HG02981 (cell line): ENCODE measurements around the gene ASXL2.

ENCODE experiments used
- ATAC-seq: cut with Tn5 transposase; IDR thresholded peaks from one replicate; pipeline ENCODE4 v1.9.1; 2021; ENCODE audit warnings: mild to moderate bottlenecking, moderate library complexity; ENCODE audit not compliant: unreplicated experiment

ASXL2 gene

DNA sequence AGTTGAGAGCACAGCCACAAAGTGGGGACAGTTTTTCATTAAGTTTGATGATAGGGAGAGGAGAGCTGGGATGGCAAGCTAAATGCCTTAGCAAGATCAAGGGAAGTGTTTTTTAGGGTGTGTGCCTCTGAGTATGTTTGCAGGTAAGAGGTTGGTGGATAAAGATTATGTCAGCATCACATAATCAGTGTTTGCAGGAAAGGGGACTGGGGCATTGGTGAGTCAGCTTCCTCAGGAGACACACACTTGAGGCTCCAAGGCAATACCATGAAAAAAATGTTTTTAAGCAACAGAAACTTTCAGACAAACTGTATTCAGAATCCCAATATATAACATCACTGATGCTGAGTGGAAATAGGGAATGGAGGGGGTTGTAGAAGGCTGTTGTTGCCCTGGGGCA lies 179.5 kb downstream of the ASXL2 start:
- ATAC-seq = no peak

DNA sequence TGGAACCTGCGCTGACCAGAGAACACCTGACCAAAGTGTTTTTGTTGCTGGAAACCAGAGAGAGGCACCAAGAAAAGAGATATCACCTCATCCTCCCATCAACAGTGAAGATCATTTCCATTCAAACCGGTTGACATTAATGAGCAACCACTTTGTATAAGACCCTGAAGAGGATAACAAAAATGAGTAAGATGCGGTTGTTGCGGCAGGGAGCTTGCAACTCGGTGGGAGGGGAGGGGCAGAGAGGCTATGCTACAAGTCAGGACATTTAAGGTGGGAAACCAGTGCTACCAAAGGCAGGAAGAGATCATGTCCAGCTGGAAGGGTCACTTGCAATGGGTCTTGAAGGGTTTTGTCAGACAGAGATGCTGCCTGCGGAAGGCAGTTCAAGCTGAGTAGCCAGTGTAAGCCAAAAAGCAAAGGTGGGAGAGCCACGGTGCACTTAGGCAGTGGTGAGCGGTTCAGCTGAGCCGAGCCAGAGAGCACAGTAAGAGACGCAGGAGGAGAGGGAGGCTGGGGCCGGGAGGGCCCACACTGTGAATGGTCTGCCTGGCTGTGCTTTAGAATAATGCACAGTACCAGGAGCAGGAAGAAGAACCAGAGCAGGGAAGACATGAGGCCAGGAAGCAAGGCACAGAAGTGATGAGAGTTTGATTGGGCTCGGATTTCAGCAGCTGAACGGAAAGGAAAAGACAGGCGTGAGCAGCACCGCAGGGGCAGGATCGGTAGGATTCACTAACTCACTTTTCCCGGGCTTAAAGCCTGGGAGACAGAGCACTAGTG lies 180.5 kb downstream of the ASXL2 start:
- no peak for ATAC-seq

GRCh38 chr2:25692737-25693445 lies 185.4 kb downstream of the ASXL2 start:
- ATAC-seq = no peak

GRCh38 chr2:25692143-25692542 lies 186.1 kb downstream of the ASXL2 start:
- no peak for ATAC-seq

- no peak for ATAC-seq
Observed at GRCh38 chr2:25690058-25690457, 188.2 kb downstream of the ASXL2 start.

DNA sequence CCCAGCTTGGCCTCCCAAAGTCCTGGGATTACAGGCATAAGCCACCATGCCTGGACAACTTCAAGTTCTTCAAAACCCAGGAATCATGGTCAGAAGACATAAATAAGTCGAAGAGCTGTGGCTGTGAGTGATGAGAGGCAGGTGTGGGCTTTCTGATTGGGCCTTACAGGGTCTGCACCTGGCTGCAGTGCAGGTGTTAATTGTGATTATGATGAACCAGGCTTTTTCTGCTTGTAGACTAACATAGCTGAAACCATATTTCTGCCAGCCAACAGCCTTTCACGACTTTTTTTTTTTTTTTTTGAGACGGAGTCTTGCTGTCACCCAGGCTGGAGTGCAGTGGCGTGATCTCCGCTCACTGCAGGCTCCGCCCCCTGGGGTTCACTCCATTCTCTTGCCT lies 190.1 kb downstream of the ASXL2 start:
- no peak for ATAC-seq

- ATAC-seq = no peak
Observed at GRCh38 chr2:25685741-25686140, 192.5 kb downstream of the ASXL2 start.

DNA sequence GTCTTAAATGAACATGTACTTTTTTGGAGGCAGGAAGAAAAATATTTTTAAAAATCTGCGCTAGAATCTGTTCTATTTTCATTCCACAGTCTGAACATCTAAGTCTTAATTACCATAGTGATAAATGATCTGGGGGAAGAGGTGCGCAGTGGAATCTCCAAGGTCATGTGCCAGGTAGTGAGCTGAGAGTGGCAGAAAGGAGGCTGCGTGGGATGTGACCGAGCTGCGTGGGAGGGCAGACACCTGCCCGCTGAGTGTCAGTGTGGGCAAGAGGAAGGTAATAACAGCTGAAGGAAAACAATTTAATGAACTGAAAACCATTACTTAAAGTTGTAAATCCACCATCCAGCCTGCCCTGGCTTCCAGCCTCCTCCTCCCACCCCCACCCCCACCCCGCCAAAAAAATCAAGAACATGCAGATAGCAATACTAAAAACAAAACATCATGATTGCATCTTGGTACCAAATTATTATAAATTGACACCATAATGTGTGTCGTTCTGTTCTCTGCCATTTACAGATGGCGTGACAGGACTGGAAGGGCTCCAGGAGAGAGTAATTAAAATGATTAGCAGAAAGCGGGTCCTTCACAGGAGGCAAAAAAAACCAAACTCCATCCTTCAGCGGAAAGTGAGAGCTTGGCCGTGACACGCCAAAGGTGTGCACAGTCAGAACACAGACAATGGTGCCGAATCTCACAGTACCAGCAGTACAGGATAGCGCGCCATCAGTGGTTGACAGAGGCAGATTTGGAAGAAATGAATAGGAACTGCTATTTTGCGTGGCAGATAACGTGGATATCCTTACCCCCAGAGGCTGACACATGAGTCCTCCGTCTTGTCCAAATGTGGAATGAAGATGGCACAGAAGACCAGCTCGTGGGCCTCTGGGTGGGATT lies 193.5 kb downstream of the ASXL2 start:
- ATAC-seq = no peak
